DND-41 (cell line): Measurements from ENCODE around the gene TMEM150A.

Experiments used
- ATAC-seq: fragments of 200-7000 bp; cut with Tn5 transposase; 3 replicates; pipeline ENCODE4 v1.9.1; 2021; ENCODE audit warnings: low read depth; ENCODE audit not compliant: insufficient read depth
- DNase-seq: peaks from one replicate; pipeline ENCODE4 v3.0.0-alpha.2; 2020
- H2AFZ ChIP-seq: 2 replicates; pipeline ENCODE4 v1.6.0; 2012; ENCODE audit warnings: low read depth, low read length
- H3K27ac ChIP-seq: 2 replicates; pipeline ENCODE4 v1.5.1; 2012; ENCODE audit warnings: low read length, inconsistent platforms
- H3K27me3 ChIP-seq: fragments of 200-600 bp; sonication (generic); 2 replicates; pipeline ENCODE4 v1.6.0; 2012; ENCODE audit warnings: low read length, mild to moderate bottlenecking, inconsistent platforms; ENCODE audit not compliant: insufficient read depth, poor library complexity
- H3K36me3 ChIP-seq: 2 replicates; pipeline ENCODE4 v1.5.1; 2012; ENCODE audit warnings: low read length, inconsistent platforms; ENCODE audit not compliant: insufficient read depth
- H3K4me1 ChIP-seq: 2 replicates; pipeline ENCODE4 v1.5.1; 2012; ENCODE audit warnings: mild to moderate bottlenecking, low read length; ENCODE audit not compliant: insufficient read depth
- H3K4me2 ChIP-seq: 2 replicates; pipeline ENCODE4 v1.6.0; 2012; ENCODE audit warnings: mild to moderate bottlenecking, moderate library complexity, low read length, inconsistent platforms; ENCODE audit not compliant: insufficient read depth
- H3K4me3 ChIP-seq, 2 experiments: fragments of 200-600 bp in 1 of 2; shearing (Covaris generic) in 1 of 2; 2 replicates each; pipeline ENCODE4 v1.5.1; 2012 to 2016; ENCODE audit warnings: inconsistent platforms in 2 of 2, low read length in 2 of 2, mild to moderate bottlenecking in 2 of 2, low read depth in 1 of 2, moderate library complexity in 1 of 2
- H3K79me2 ChIP-seq: 2 replicates; pipeline ENCODE4 v1.6.0; 2012; ENCODE audit warnings: low read length, inconsistent platforms; ENCODE audit not compliant: insufficient read depth
- H3K9ac ChIP-seq: 2 replicates; pipeline ENCODE4 v1.6.0; 2012; ENCODE audit warnings: low read depth, mild to moderate bottlenecking, inconsistent platforms, low read length, moderate library complexity
- H3K9me3 ChIP-seq: 2 replicates; pipeline ENCODE4 v1.5.1; 2012; ENCODE audit warnings: low read length, moderate library complexity, mild to moderate bottlenecking, inconsistent platforms; ENCODE audit not compliant: insufficient read depth, severe bottlenecking
- H4K20me1 ChIP-seq: 2 replicates; pipeline ENCODE4 v1.6.0; 2012; ENCODE audit warnings: low read length; ENCODE audit not compliant: insufficient read depth
- CTCF ChIP-seq: IDR thresholded peaks from 2 replicates; pipeline ENCODE4 v1.5.1; 2012; ENCODE audit warnings: borderline replicate concordance, low read length, moderate library complexity, mild to moderate bottlenecking; ENCODE audit not compliant: poor library complexity, severe bottlenecking; ENCODE audit errors: extremely low read depth
- EZH2 ChIP-seq: IDR thresholded peaks from 3 replicates; pipeline ENCODE4 v1.6.1; 2012; ENCODE audit warnings: borderline replicate concordance, low read depth, mild to moderate bottlenecking, moderate library complexity, low read length, inconsistent platforms; ENCODE audit not compliant: severe bottlenecking

TMEM150A gene

GRCh38 chr2:85549095-85549494, 53.4 kb downstream of the TMEM150A start:
- Histone ChIP-seq H3K27ac (no peak overlapping the region), H3K9me3 (no peaks in the 10 kb centered on the region), H3K36me3 (peaks cover 66% of the 10 kb centered on the region), H4K20me1 (peaks cover 12% of the 10 kb centered on the region; the same call in 1 of the 2 replicates), H3K4me1 (no peaks in the 10 kb centered on the region), H2AFZ (no peak overlapping the region), H3K9ac (no peak overlapping the region), H3K27me3 (no peaks in the 10 kb centered on the region), H3K4me2 (no peak overlapping the region), H3K4me3 (no peak overlapping the region), H3K79me2 (0 out of 2 replicates have a peak, but pooled peaks cover 2% of the 10 kb centered on the region)
- DNase-seq (no peak), ATAC-seq (no peak)
- no peak for TF ChIP-seq CTCF
- TF ChIP-seq EZH2: no peak

- Histone ChIP-seq H3K4me2 (no peak overlapping the region), H3K9ac (no peak overlapping the region), H3K27ac (no peak overlapping the region), H2AFZ (no peak overlapping the region), H3K4me3 (no peak overlapping the region), H3K36me3 (peaks cover 67% of the 10 kb centered on the region), H3K9me3 (no peaks in the 10 kb centered on the region), H4K20me1 (peaks cover 15% of the 10 kb centered on the region; the same call in 1 of the 2 replicates), H3K4me1 (no peaks in the 10 kb centered on the region), H3K27me3 (no peaks in the 10 kb centered on the region), H3K79me2 (peaks cover 2% of the 10 kb centered on the region; the same call in 1 of the 2 replicates)
- DNase-seq: no peak
- TF ChIP-seq EZH2 (no peak), CTCF (no peak)
- ATAC-seq: no peak
Measured at GRCh38 chr2:85548608-85548900, 53.9 kb downstream of the TMEM150A start.
